KOPT-K1 (cell line): ENCODE results near the gene KBTBD8.

Source experiments
- H3K27ac ChIP-seq: fragments of 200-600 bp; sonication (generic); 2 replicates; pipeline ENCODE4 v1.5.1; 2016; ENCODE audit warnings: antibody characterized with exemption, mild to moderate bottlenecking, low read depth, low read length; ENCODE audit not compliant: poor library complexity, severe bottlenecking
- H3K36me3 ChIP-seq: fragments of 200-600 bp; sonication (generic); 2 replicates; pipeline ENCODE4 v1.5.1; 2017; ENCODE audit warnings: antibody characterized with exemption, mild to moderate bottlenecking, low read length, moderate library complexity; ENCODE audit not compliant: insufficient read depth
- H3K9me3 ChIP-seq: fragments of 200-600 bp; sonication (generic); 2 replicates; pipeline ENCODE4 v1.5.1; 2017; ENCODE audit warnings: antibody characterized with exemption, low read length, mild to moderate bottlenecking; ENCODE audit not compliant: insufficient read depth, poor library complexity, severe bottlenecking

The KBTBD8 gene

GRCh38 chr3:67045711-67046465 is 47.8 kb downstream of the KBTBD8 start:
- Histone ChIP-seq H3K9me3 (peaks cover 7% of the 10 kb centered on the region), H3K27ac (no peak overlapping the region), H3K36me3 (no peaks in the 10 kb centered on the region)

GRCh38 chr3:67047051-67047450 is 48.9 kb downstream of the KBTBD8 start:
- Histone ChIP-seq H3K9me3 (peaks cover 7% of the 10 kb centered on the region), H3K27ac (no peak overlapping the region), H3K36me3 (no peaks in the 10 kb centered on the region)

GRCh38 chr3:67048067-67048714 is 50.1 kb downstream of the KBTBD8 start:
- no peak overlapping the region for H3K27ac ChIP-seq
- no peaks in the 10 kb centered on the region for H3K36me3 ChIP-seq
- H3K9me3 ChIP-seq: peaks cover 7% of the 10 kb centered on the region

- Histone ChIP-seq H3K9me3 (peaks cover 7% of the 10 kb centered on the region), H3K27ac (no peak overlapping the region), H3K36me3 (no peaks in the 10 kb centered on the region)
These were observed 50.6 kb downstream of the KBTBD8 start for GRCh38 chr3:67048715-67049074.

GRCh38 chr3:67059443-67059842 is 61.3 kb downstream of the KBTBD8 start:
- Histone ChIP-seq H3K9me3 (peaks cover 9% of the 10 kb centered on the region), H3K27ac (no peak overlapping the region), H3K36me3 (no peaks in the 10 kb centered on the region)
